ENCODE data around the gene UROD.
"Not testable (repeated sequence)": the region's sequence is repeated elsewhere in the genome, so short reads cannot be mapped to it uniquely, and the experiment has no call there.

DNA sequence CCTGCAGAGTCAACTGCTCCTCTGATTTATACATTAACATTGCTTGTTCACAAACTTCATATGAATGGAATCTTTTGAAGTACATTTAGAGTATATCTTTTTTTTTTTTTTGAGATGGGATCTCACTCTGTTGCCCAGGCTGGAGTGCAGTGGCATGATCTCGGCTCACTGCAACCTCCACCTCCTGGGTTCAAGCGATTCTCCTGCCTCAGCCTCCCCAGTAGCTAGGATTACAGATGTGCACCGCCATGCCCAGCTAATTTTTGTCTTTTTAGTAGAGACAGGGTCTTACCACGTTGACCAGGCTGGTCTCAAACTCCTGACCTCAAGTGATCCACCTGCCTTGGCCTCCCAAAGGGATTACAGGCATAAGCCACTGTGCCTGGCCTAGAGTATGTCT, 34.7 kb upstream of the UROD start:
- TF ChIP-seq, protein P1, sequence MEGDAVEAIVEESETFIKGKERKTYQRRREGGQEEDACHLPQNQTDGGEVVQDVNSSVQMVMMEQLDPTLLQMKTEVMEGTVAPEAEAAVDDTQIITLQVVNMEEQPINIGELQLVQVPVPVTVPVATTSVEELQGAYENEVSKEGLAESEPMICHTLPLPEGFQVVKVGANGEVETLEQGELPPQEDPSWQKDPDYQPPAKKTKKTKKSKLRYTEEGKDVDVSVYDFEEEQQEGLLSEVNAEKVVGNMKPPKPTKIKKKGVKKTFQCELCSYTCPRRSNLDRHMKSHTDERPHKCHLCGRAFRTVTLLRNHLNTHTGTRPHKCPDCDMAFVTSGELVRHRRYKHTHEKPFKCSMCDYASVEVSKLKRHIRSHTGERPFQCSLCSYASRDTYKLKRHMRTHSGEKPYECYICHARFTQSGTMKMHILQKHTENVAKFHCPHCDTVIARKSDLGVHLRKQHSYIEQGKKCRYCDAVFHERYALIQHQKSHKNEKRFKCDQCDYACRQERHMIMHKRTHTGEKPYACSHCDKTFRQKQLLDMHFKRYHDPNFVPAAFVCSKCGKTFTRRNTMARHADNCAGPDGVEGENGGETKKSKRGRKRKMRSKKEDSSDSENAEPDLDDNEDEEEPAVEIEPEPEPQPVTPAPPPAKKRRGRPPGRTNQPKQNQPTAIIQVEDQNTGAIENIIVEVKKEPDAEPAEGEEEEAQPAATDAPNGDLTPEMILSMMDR (IDR thresholded peaks at IDR 0.05 in 4 of 5, conservative IDR thresholded peaks at IDR 0.05 in 1 of 5): not testable (repeated sequence)
- not testable (repeated sequence) for TF ChIP-seq POLR2A (IDR thresholded peaks at IDR 0.05)
